ENCODE results near the gene DENND6B. TPM values are rescaled to one million over a fixed set of nuclear protein-coding genes. Genes with fewer than 3 reads are reported as not detected.

The DENND6B gene, protein sequence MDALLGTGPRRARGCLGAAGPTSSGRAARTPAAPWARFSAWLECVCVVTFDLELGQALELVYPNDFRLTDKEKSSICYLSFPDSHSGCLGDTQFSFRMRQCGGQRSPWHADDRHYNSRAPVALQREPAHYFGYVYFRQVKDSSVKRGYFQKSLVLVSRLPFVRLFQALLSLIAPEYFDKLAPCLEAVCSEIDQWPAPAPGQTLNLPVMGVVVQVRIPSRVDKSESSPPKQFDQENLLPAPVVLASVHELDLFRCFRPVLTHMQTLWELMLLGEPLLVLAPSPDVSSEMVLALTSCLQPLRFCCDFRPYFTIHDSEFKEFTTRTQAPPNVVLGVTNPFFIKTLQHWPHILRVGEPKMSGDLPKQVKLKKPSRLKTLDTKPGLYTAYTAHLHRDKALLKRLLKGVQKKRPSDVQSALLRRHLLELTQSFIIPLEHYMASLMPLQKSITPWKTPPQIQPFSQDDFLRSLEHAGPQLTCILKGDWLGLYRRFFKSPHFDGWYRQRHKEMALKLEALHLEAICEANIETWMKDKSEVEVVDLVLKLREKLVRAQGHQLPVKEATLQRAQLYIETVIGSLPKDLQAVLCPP
- total RNA-seq: 1.2 and 1.3 TPM in 2 replicates

DNA sequence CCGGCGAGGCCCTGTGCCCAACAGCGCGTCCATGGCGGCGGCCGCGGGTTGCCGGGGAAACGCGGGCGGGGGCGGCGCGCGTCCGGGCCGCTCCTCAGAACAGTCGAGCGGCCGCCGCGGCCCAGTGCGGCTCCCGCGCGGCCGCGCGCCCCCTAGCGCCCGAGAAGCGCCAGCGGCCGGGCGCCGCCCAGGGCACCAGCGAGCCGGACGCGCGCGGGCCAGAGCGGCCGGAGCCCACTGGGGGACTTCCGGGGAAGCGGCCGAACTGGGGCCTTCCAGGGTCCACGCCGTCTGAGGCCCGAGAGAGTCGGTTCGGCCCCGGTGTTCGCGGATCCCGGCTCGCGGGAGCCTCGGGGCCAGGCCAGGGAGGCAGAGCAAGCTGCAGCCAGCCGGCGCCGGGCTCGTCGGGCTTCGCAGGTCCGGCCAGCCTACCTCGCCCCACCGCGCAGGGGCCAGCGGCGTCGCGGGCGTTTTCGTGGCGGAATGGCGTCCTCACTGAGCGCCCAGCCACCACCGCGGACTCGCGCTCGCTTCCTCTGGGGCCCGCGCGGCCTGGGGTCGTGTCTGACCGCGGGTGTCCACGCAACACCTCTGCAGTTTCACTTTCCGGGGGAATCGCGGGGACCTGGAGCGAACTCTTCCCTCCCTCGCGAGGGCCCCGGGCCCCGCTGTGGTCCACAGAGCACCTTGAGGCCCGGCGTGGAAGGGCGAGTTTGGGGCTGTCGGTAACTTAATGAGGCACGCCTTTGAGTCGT is at the start of gene DENND6B:
TSS of gene DENND6B (minus strand) at position 57 of the 755 bp plus-strand sequence. CDS start at position 33, 24 bp downstream.

DNA sequence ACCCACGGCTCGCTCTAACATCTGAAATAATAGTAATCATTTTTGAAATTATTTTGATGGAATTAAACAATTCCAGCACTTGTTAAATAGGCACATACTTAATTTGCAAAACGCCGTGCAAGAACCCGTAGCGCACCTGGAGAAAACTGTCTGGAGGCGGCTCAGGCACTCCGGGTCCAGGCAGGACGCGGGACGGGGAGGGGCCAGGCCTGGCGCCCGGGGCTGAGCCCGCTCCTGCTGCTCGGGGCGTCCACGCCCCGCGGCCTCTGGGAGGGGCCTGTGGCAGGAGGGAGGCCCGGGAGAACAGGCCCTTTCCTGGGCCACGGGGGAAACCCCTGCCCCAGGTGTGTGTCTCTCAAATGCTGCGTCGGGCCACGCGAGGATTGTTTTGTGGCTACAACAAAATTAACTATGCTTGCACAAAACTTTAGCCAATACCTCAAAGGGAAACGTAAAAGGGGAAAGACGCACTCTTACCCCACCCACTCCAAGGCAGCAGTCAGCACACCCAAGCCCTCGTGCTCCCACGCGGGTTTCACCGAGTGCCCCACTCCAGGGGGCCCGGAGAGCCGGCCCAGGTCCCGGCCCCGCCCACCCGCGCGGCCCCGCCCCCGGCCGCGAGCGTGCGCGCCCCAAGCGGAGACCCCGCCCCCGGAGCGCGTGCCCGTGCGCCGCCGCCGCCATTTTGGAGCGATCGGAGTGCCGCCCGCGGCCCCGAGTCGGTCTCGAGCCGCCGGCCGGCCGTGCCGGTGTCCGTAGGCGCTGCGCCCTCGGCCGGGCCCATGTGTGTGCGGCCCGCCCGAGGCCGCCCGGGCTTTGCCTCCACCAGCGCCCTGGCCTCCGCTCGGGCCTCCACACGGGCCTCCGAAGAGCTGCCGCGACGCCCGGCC is 16.1 kb upstream of the DENND6B start, which contains the start of gene PPP6R2:
TSS of gene PPP6R2 (plus strand) at position 677 of the 890 bp plus-strand sequence. CDS start 50,582 bp downstream, outside the sequence.

GRCh38 chr22:50306753-50307749 is 19.8 kb downstream of the DENND6B start, which contains the start of gene PLXNB2:
Gene PLXNB2, minus strand, starts transcription at chr22:50307646. Its CDS starts 17,062 bp downstream, at chr22:50290584.

DNA sequence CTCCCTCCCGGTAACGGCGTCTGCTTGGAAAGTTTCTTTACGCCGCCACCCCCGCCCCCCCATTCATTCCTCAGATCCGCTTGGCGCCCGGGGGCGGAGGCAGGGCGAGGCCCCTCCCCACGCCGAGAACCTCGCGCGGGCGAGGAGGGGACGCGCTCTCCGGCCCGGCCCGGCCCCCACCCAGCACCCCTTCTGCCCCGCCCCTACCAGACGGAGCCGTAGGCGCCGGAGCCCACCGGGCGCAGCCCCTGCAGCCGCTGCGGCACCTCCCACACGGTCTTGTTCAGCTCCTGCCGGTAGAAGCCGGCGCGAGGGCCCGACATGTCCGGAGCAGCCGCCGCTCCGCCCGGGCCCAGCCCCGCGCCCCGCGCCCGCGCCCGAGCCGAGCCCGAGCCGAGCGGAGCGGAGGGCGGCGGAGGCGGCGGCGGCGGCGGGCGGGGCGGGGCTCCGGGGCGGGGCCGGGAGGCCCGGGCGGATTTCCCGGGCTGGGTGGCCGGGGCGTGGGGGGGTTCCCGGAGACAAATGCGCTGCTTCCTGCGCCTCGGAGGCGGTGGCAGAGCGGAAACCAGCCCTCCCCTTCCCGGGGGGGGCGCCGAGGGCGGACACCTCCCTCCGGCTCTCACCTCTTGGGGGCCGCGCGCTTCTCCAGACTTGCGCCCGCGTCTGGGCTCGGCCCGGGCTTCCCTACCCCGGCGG is 56.7 kb downstream of the DENND6B start, which contains the start of gene MAPK11:
TSS of gene MAPK11 (minus strand) at position 411 of the 696 bp plus-strand sequence. CDS start at position 323, 88 bp downstream.

DNA sequence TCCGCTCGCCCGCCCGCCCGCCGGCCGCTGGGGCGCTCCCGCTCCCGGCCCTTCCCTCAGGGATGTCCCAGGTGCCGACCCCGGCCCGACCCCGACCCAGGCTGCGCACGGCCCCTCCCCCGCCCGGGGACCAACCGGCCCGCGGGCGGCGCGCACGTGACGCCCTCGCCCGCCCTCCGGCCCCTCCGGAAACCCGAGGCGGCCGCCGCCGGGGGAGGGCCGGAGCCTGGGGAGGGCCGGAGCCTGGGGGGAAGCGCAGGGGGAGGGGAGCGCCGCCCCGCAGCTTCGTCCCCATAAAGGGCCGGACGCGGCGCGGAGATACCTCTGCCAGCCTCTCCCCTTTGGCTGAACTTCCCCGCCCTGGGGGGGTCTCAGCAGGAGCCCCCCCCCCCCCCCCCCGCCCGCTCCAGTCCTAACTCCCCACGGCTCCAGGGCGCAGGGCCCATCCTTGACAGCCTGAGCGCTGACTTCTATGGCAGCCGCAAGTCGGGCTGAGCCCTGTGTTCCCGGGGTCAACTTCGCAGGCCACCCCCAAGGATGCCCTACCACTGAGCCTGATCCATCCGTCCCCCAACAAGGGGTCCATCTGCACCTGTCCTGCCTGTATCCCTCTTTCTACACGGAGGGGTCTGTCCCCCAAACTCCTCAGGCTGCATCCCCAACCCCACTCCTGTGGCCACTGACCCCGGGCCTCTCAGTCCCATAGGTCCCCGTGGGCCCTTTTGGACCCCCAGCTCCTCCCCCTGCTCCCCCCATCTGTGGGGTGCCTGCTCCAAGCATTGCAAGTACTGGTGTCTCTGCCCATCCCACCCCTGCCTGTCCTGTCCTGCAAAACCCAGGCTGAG is 65.0 kb downstream of the DENND6B start, which contains the start of gene MAPK12:
TSS of gene MAPK12 (minus strand) at position 69 of the 845 bp plus-strand sequence. CDS start 174 bp downstream, outside the sequence.

Other genes with a start within 250 kb of the DENND6B start
- not detected in 2 replicates for gene MLC1, start 241.6 kb downstream of the DENND6B start, total RNA-seq
- gene MOV10L1, start 237.0 kb downstream of the DENND6B start, total RNA-seq: 0.67 and 1.6 TPM in 2 replicates
- 0.17 and 0.45 TPM in 2 replicates for gene PANX2, start 156.3 kb downstream of the DENND6B start, total RNA-seq
- gene TRABD, start 141.1 kb downstream of the DENND6B start, total RNA-seq: 35.8 and 37.5 TPM in 2 replicates
- gene SELENOO, start 126.0 kb downstream of the DENND6B start, total RNA-seq: 22.7 and 24.9 TPM in 2 replicates
- 18.1 and 22.0 TPM in 2 replicates for gene TUBGCP6, start 82.0 kb downstream of the DENND6B start, total RNA-seq
- gene HDAC10, start 75.7 kb downstream of the DENND6B start, total RNA-seq: 12.8 and 18.5 TPM in 2 replicates
- gene MAPK12, start 65.3 kb downstream of the DENND6B start, total RNA-seq: 32.1 and 32.3 TPM in 2 replicates
- 4.4 and 5.5 TPM in 2 replicates for gene MAPK11, start 56.6 kb downstream of the DENND6B start, total RNA-seq
- gene PLXNB2, start 19.4 kb downstream of the DENND6B start, total RNA-seq: 100 and 107 TPM in 2 replicates
- 38.1 and 40.5 TPM in 2 replicates for gene PPP6R2, start 16.3 kb upstream of the DENND6B start, total RNA-seq
- gene SBF1, start 148.0 kb upstream of the DENND6B start, total RNA-seq: 52.0 and 54.1 TPM in 2 replicates
- 4.7 and 4.8 TPM in 2 replicates for gene ADM2, start 154.5 kb upstream of the DENND6B start, total RNA-seq
- 0.17 TPM in 1 of 2 replicates, not detected in the other for gene MIOX, start 159.8 kb upstream of the DENND6B start, total RNA-seq
- 86.4 and 92.3 TPM in 2 replicates for gene LMF2, start 180.7 kb upstream of the DENND6B start, total RNA-seq
- 71.5 and 77.0 TPM in 2 replicates for gene NCAPH2, start 181.2 kb upstream of the DENND6B start, total RNA-seq
- gene SCO2, start 198.6 kb upstream of the DENND6B start, total RNA-seq: 0.30 and 1.8 TPM in 2 replicates
- 16.9 and 19.0 TPM in 2 replicates for gene TYMP, start 203.0 kb upstream of the DENND6B start, total RNA-seq
- 0.17 TPM in 1 of 2 replicates, not detected in the other for gene KLHDC7B, start 218.9 kb upstream of the DENND6B start, total RNA-seq
- gene SYCE3, start 235.9 kb upstream of the DENND6B start, total RNA-seq: not detected in 2 replicates